Ishikawa (cell line): ENCODE results near the gene ZNF789.

Experiments used
- CEBPB ChIP-seq: IDR thresholded peaks from 2 replicates; pipeline ENCODE4 v1.6.1; 2012
- CREB1 ChIP-seq: IDR thresholded peaks from 2 replicates; pipeline ENCODE4 v1.6.1; 2012; ENCODE audit warnings: low read depth
- EGR1 ChIP-seq: IDR thresholded peaks from 2 replicates; pipeline ENCODE4 v1.6.1; 2012
- EP300 ChIP-seq: IDR thresholded peaks from 2 replicates; pipeline ENCODE4 v1.6.1; 2012; ENCODE audit warnings: borderline replicate concordance
- FOXM1 ChIP-seq: IDR thresholded peaks from 2 replicates; pipeline ENCODE4 v1.6.1; 2012; ENCODE audit warnings: low read depth, borderline replicate concordance
- NFIC ChIP-seq: IDR thresholded peaks from 2 replicates; pipeline ENCODE4 v1.6.1; 2012
- RAD21 ChIP-seq: IDR thresholded peaks from 2 replicates; pipeline ENCODE4 v1.6.1; 2012; ENCODE audit warnings: low read depth
- TAF1 ChIP-seq: IDR thresholded peaks from 2 replicates; pipeline ENCODE4 v1.6.1; 2012; ENCODE audit warnings: low read depth, mild to moderate bottlenecking
- TCF12 ChIP-seq: IDR thresholded peaks from 2 replicates; pipeline ENCODE4 v1.6.1; 2012; ENCODE audit warnings: low read depth
- TEAD4 ChIP-seq: IDR thresholded peaks from 2 replicates; pipeline ENCODE4 v1.6.1; 2012
- YY1 ChIP-seq: IDR thresholded peaks from 2 replicates; pipeline ENCODE4 v1.6.1; 2012; ENCODE audit warnings: low read depth
- ZBTB7A ChIP-seq: IDR thresholded peaks from 2 replicates; pipeline ENCODE4 v1.6.1; 2012; ENCODE audit warnings: low read depth
- TF ChIP-seq, protein P1 (sequence below): IDR thresholded peaks from 2 replicates; pipeline ENCODE4 v1.6.1; 2012
- TF ChIP-seq, protein P2 (sequence below): IDR thresholded peaks from 2 replicates; pipeline ENCODE4 v1.6.1; 2012
- TF ChIP-seq, protein P3 (sequence below): IDR thresholded peaks from 2 replicates; pipeline ENCODE4 v1.6.1; 2012; ENCODE audit warnings: low read depth, mild to moderate bottlenecking

ZNF789 gene

DNA sequence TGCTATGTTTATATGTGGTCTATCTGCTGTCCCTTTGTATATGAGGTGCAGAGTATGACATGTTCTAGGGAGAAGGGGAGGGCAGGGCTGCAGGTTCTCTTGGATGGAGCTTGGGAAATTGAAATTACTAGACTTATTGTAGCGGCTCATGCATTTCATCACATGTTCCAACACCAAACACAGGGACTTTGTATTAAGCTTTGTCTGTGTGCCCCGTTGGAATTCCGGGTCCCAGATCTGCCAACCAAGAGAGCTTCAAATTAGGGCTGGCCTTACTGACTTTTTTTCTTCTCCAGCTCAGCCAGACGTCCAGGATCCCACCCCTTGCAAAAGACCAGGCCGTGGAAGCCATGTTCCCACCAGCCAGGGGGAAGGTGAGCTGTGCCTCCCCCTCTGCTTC lies 3.4 kb downstream of the ZNF789 start:
- TF ChIP-seq YY1 (no peak), EGR1 (no peak), CREB1 (no peak), TAF1 (no peak), TCF12 (no peak), TEAD4 (no peak), EP300 (no peak), RAD21 (no peak), ZBTB7A (no peak), NFIC (no peak), FOXM1 (no peak), CEBPB (no peak)
- TF ChIP-seq, protein P1, sequence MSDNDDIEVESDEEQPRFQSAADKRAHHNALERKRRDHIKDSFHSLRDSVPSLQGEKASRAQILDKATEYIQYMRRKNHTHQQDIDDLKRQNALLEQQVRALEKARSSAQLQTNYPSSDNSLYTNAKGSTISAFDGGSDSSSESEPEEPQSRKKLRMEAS = no peak
- TF ChIP-seq, protein P2, sequence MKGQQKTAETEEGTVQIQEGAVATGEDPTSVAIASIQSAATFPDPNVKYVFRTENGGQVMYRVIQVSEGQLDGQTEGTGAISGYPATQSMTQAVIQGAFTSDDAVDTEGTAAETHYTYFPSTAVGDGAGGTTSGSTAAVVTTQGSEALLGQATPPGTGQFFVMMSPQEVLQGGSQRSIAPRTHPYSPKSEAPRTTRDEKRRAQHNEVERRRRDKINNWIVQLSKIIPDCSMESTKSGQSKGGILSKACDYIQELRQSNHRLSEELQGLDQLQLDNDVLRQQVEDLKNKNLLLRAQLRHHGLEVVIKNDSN = no peak
- TF ChIP-seq, protein P3, sequence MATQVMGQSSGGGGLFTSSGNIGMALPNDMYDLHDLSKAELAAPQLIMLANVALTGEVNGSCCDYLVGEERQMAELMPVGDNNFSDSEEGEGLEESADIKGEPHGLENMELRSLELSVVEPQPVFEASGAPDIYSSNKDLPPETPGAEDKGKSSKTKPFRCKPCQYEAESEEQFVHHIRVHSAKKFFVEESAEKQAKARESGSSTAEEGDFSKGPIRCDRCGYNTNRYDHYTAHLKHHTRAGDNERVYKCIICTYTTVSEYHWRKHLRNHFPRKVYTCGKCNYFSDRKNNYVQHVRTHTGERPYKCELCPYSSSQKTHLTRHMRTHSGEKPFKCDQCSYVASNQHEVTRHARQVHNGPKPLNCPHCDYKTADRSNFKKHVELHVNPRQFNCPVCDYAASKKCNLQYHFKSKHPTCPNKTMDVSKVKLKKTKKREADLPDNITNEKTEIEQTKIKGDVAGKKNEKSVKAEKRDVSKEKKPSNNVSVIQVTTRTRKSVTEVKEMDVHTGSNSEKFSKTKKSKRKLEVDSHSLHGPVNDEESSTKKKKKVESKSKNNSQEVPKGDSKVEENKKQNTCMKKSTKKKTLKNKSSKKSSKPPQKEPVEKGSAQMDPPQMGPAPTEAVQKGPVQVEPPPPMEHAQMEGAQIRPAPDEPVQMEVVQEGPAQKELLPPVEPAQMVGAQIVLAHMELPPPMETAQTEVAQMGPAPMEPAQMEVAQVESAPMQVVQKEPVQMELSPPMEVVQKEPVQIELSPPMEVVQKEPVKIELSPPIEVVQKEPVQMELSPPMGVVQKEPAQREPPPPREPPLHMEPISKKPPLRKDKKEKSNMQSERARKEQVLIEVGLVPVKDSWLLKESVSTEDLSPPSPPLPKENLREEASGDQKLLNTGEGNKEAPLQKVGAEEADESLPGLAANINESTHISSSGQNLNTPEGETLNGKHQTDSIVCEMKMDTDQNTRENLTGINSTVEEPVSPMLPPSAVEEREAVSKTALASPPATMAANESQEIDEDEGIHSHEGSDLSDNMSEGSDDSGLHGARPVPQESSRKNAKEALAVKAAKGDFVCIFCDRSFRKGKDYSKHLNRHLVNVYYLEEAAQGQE = no peak

DNA sequence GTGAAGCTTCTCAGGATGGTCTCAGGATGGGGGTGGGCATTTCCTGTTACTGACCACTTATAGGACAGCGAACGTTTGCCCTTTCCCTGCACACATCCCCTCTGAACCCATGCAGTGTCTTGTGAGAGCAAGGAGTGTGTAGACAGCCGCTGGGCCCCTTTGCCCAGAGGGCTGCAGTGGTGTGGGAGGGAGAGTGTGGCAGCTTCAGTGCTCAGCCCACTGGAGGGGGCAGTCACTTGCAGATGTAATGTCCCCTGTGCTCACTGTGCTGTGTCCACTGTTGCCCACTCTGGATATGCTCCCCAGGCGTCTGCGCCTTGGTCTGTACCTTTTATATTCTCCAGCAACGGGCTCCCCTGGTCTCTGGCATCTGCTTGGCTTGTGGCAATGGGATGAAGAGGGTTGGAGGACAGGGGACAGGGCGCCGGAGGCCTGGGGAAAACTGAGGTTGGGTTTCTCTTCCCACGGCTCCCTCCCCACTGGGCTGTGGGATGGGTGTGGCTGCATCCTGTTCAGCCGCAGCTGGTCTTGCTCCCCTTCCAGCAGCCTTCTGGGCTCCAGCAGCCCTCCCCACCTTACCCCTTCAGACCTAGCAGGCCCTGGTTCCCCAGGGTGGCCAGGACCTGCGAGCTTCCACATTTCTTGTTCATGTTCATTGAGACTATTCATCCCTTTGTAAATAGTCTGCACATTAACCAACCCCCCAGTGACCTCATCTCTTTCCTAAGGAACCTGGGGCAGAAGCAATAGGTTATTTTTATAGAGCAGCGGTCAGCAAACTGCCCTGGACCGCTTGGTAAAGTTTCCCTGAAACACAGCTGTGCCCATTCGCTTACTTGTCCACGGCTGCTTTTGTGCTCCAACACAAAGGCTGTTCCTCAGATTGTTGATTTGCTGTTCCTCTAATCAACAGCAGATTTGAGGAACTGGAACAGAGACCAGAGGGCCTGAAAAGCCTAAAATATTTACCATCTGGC lies 6.1 kb downstream of the ZNF789 start:
- TF ChIP-seq EP300 = no peak
- no peak for TF ChIP-seq RAD21
- no peak for TF ChIP-seq NFIC

DNA sequence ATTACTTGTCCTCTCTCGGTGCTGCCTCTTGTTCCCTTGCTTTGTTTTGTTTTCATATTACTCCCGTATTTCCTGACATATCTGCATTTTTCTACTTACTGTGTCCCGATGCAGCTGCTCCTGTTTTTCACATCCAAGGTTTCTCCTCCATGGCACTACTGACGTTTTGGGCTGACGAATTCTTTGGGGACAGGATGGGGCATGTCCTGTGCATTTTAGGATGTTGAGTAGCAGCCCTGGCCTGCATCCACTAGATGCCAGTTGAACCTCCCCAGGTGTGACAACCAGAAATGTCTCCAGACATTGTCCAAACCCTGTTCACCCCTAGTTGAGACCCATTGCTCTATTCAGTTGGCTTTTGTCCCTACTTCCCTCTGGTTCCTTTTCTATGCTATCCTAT lies 12.4 kb downstream of the ZNF789 start:
- no peak for TF ChIP-seq RAD21
- no peak for TF ChIP-seq TCF12

DNA sequence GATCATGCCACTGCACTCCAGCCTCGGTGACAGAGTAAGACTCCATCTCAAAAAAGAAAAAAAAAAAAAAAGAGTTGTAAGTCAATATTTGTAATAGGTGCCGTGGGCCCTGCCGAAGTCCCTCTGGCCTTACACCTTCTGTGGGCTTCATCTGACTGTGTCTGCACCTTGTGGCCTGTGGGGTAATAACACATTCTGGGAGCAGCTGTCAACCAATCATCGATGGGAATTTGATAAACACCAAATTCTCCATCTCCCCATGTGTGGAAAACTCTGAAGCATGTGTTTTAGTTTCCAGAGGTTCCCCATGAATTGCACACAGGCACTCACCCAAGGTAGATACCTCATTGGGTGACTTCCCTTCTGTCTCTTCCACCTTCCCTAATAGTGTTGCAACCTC lies 16.5 kb downstream of the ZNF789 start:
- TF ChIP-seq RAD21 (no peak), TAF1 (no peak), NFIC (no peak)

DNA sequence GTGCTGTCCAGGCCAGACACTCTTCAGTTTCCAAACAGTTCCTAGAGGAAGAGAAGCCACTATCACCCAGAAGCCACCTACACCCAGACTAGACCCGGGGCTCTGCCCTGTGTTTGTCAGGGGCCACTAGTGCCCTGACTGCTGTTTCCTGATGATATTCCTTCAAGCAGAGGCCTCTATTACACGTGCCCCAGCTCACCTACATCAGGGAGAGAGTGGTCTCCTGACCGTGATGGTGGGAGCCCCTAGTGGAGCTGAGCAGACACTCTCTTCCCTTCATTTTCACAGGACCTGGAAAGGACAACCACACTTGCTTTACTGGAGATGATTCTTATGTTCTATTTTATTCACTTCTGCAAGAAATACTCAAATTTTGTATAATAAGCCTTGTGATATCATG lies 18.2 kb downstream of the ZNF789 start:
- TF ChIP-seq TCF12 (no peak), CEBPB (no peak), RAD21 (no peak), TAF1 (no peak), FOXM1 (no peak), NFIC (no peak), YY1 (no peak), EGR1 (no peak), ZBTB7A (no peak)
- TF ChIP-seq, protein P2 = no peak
- TF ChIP-seq, protein P3 = no peak

DNA sequence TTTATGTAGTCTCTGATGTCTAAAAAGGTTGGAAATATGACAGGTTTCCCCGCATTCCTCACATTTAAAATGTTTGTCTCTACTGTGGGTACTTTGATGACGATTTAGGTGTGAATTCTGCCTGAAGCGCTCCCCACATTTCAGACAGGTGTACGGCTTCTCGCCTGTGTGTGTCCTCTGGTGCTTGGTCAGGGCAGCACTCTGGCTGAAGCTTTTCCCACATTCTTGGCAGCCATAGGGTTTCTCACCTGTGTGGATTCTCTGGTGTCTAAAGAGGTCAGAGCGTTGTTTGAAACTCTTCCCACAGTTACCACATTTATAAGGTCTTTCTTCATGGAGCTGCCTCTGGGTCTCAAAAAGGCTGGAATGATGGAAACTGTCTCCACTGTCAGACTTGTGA lies 21.1 kb downstream of the ZNF789 start:
- no peak for TF ChIP-seq TAF1
- TF ChIP-seq CEBPB = no peak
- TF ChIP-seq, protein P2 = no peak
- TF ChIP-seq, protein P3 = no peak
- no peak for TF ChIP-seq FOXM1
- no peak for TF ChIP-seq NFIC
- no peak for TF ChIP-seq TCF12
- TF ChIP-seq, protein P1 = no peak
- no peak for TF ChIP-seq CREB1
- TF ChIP-seq RAD21 = no peak
- TF ChIP-seq EGR1 = no peak
- no peak for TF ChIP-seq TEAD4
- TF ChIP-seq ZBTB7A = no peak
- TF ChIP-seq YY1 = no peak
